ENCODE measurements around the gene NEUROD2.
"Not testable (repeated sequence)": the region's sequence is repeated elsewhere in the genome, so short reads cannot be mapped to it uniquely, and the experiment has no call there.

Gene NEUROD2

GRCh38 chr17:39601758-39602532 is 5.8 kb downstream of the NEUROD2 start:
- DNase-seq: no peak

DNA sequence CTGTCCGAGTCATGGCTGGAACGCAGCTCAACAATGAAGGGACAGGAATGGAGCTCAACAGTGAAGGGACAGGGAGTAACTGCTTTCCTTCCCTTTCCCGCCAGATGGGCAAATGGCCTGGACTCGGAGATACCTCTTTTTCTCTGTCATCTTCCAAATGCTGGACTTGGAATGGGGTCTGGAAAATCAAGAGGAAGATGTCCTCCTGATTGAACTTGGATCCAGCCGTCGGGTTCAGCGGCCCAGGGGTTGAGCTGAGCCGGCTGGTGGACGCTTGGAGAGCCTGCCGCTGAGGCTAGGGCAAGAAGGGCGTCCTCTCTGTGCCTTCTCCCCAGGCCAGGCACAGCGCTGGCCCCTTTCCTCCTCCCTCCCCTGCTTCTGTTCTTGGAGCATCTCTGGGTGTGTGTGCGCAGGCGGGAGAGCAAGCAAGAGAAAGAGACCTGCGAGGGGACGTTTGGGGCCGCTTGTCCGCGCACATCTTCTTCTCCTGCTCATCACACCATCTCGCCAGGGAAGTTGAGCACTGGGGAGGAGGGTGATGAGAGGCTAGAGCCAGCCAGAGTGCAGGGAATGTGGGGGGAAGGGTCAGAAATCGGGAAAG is 6.6 kb downstream of the NEUROD2 start:
- no peak for DNase-seq

- no peak for DNase-seq
Measured at GRCh38 chr17:39600288-39600996, 7.3 kb downstream of the NEUROD2 start.

- no peak for DNase-seq
Measured at GRCh38 chr17:39599665-39600231, 8.0 kb downstream of the NEUROD2 start.

- no peak for DNase-seq
Measured at GRCh38 chr17:39599004-39599664, 8.6 kb downstream of the NEUROD2 start.

DNA sequence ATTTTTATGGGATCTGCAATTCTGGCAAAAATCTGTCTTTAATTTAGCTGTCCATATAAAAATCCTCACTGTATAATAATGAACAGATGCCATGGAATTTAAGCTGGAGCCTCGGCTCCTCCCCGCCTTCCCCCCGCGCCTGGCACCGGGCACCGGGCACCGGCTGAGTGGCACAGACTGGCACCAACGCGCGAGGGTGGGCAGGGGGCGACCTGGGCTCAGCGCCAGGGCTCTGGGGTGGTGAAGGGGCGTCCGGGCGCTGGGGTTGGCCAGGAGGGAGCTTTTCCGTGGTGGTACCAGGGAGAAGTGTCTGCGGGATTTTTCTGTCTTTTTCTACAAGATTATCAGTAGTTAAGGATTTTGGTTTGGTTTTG is 9.1 kb downstream of the NEUROD2 start:
- no peak for DNase-seq

DNA sequence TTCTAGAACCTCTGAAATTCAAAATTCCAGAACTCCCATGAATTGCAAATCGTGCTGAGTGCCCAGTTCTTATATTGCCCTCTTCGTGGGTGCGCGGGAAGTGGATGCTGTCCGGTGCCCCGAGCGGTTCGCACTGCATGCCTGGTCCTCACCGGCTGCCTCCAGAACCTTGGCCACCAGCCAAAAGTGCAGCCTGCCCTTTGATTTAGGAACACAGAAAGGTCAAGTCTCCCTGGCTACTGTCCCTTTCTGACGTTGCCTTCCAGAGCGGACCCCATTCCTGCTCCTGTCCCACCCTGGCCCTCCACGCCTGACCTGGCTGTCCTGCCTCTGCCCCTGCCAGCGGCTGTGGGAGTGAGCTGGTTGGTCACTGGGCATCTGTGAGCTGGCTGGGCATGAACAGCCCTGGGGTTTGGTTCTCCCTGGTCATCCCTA is 9.7 kb downstream of the NEUROD2 start:
- DNase-seq: no peak

DNA sequence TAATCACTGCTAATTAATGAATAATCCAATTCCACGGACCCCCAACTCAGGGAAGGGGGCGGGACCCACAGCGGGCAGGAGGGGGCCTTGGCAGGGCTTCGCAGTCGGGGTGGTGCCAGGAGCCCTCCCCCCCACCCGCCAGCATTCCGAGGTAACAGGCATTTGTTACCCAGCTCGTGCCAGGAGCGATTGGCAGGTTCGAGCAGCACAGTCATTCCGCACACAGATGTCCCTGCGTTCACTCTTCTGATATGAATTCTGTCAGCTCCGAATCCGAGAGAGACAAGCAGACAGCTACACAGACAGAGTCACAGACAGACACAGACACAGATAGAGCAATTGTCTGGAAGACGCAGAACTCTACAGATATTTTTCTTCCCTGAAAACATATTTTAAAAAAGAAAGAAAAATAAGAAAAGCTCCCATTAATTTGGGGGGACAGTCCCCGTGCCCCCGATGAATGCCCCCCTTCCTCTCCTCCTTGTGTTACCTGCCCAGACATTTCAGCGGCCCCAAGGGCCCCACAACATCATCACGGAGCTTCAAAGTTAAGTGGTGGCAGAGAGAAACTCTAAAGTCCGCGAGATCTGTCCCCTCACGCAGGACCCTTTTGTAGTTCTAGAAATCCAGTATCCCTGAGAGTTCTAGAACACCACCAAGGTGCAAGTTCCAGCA is 10.2 kb downstream of the NEUROD2 start:
- DNase-seq: no peak

GRCh38 chr17:39596543-39597267 is 11.0 kb downstream of the NEUROD2 start:
- DNase-seq: no peak

GRCh38 chr17:39595928-39596510 is 11.7 kb downstream of the NEUROD2 start:
- DNase-seq: no peak

DNA sequence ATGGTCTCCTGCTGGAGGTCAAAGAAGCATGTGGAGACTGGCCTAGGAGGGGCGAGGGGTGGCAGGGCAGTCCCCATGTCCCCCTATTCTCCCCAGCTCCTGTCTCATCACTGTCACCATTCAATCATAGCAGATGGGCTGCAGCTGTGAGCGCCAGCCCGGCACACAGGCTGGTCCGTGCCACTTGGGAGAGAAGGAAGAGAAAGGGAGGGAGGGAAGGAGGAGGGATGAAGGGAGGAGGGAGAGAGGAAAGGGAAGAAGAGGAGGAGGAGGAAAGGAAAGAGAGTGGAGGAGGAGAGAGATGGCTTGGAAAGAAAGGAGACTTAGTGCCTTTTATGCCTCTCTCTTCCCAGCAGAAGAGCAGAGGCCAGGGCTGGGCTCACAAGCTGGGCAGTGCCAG is 12.4 kb downstream of the NEUROD2 start:
- no peak for DNase-seq

- DNase-seq: no peak
Measured at GRCh38 chr17:39593371-39593770, 14.3 kb downstream of the NEUROD2 start.

DNA sequence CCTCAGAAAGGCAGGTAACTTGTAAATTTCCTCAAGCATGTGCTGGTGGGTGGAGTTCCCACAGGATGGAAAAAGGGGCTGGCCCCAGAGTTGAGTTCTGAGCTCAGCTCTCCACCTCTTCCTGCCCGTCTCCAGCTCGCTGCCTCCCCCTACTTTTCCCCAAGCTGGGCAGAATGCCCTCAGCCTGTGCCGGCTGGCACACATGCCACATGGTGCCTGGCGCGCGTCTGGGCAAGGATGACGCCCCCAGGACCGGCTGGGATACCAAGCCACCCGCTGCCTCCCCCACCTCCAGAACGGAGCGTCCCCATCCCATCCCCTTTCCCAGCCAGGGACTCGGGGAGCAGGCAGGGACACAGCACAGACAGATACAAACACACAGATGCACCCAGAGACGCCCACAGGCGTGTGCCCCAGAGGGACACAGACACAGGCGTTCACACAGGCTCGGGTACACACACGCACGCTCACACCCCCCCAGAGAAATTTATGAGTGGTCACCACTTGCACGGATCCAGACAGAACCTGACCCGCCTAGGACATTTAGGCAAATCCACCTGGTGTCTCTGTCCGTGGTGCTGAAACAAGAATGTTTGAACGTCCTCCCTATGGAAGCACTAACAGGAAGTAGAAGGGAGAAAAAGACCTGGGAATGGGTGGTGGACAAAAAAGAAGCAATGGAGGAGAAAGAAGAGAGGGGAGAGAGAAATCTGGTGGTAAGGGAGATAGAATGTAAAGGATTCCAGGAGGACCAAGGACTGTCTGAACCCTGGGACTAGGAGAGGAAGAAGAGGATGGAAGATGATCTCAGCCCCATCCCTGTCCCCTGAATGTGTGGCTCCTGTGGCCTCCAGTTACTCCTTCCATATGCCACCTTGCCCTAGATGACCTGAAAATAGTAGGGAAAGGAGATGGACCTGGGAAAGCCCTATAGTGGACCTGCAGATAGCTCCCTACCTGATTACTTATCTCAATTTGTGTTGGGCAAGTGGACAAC is 15.5 kb downstream of the NEUROD2 start:
- peak; percentile 76 for DNase-seq

- not testable (repeated sequence) for DNase-seq
Measured at GRCh38 chr17:39590180-39590579, 17.5 kb downstream of the NEUROD2 start.

DNA sequence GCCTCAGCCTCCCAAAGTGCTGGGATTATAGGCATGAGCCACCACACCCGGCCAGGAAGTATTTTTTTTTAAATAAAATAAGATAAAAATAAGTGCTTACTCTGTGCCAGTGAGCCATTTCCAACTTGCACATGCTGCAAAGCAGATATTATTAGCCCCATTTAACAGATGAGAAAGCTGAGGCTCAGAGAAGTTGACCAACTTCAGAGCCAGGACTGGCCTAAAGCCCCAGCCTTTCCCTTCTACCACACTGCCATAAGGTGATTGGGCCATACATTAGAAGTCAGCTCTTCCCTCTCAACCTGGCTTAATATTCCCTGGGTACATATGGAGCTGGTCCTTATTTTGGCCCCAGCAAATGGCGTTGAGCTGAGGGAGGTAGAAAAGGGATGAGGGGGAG is 25.1 kb downstream of the NEUROD2 start:
- no peak for DNase-seq

DNA sequence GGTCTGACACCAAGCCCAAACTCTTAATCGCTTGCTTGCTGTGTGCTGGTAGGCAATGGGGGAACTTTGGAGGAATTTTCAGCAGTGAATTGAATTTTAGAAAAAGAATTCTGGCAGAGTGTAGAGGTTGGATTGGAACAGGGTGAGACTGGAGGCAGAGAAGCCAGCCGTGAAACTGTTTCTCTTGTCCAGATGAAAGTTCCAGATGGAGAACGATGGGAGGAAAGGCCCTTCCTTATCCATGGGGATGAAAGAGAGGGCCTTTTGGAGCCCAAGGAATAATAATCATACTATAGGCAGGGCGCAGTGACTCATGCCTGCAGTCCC is 26.0 kb downstream of the NEUROD2 start:
- no peak for DNase-seq

- no peak for DNase-seq
Measured at GRCh38 chr17:39581071-39581758, 26.5 kb downstream of the NEUROD2 start.

- DNase-seq: no peak
Measured at GRCh38 chr17:39580082-39580468, 27.6 kb downstream of the NEUROD2 start.

DNA sequence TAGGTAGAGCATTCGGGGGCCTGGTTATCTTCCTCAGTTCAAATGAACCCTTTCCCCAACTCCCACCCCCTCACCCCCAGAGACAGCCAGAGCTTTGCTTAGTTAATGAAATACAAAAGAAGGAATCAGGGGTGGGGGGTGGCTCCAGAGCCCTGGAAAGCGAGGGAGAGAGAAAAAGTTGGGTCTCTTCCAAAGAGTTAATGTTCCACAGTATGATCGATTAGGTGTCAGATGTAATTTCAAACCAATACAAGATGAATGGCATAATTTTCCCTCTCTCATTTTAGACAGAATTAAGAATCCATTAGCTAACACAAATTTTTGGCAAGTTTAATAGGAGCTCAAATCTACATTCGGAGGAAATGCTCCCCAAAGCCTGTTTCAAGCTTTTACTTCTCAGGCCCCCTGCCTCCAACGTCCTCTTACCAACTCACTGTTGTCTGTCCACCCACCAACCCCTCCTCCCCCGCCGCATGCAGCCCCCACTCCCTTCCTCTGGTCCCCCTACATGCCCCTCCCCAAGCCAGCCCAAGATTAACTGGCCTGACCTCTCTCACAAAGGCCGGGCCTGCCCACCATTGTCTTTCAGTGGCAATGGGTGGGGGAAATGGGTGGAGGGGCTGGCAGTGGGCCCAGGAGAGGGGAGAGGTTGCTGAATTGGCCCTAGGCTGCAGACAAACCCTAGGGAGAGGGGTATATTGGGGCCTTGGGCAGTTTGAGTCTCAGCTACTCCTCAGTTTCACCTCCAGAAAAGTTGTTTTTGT is 28.2 kb downstream of the NEUROD2 start:
- no peak for DNase-seq

Measured in hematopoietic multipotent progenitor cell treated with erythropoietin and hydrocortisone succinate and interleukin-3 and kit ligand, for 6 days (in vitro differentiated cells).